Progenitor cell of endocrine pancreas (in vitro differentiated cells): ENCODE results near the gene STK39. TPM values are rescaled to one million over a fixed set of nuclear protein-coding genes. Genes with fewer than 3 reads are reported as not detected.
"Not testable (repeated sequence)": the region's sequence is repeated elsewhere in the genome, so short reads cannot be mapped to it uniquely, and the experiment has no call there.

ENCODE experiments used
- DNase-seq: peaks from one replicate; pipeline ENCODE4 v3.0.0; 2021; ENCODE audit warnings: low spot score; ENCODE audit not compliant: unreplicated experiment
- H3K27ac Mint-ChIP-seq: 2 replicates; pipeline ENCODE4 v1.8.0; 2021; ENCODE audit warnings: mild to moderate bottlenecking, moderate library complexity, mixed read lengths
- H3K27me3 Mint-ChIP-seq: 2 replicates; pipeline ENCODE4 v1.8.0; 2021; ENCODE audit warnings: mixed read lengths
- H3K36me3 Mint-ChIP-seq: 2 replicates; pipeline ENCODE4 v1.8.0; 2022; ENCODE audit warnings: mixed read lengths; ENCODE audit not compliant: insufficient read depth
- H3K4me1 Mint-ChIP-seq: 2 replicates; pipeline ENCODE4 v1.8.0; 2021; ENCODE audit warnings: low read depth, mixed read lengths
- H3K4me3 Mint-ChIP-seq: 2 replicates; pipeline ENCODE4 v1.8.0; 2021; ENCODE audit warnings: low read depth, mild to moderate bottlenecking, moderate library complexity, mixed read lengths
- H3K9me3 Mint-ChIP-seq: 2 replicates; pipeline ENCODE4 v1.8.0; 2021; ENCODE audit warnings: low read depth, mixed read lengths
- CTCF ChIP-seq: fragments of 200-600 bp; sonication (generic); IDR thresholded peaks from one replicate; pipeline ENCODE4 v1.5.0; 2021; ENCODE audit warnings: antibody characterized with exemption, mild to moderate bottlenecking; ENCODE audit not compliant: unreplicated experiment
- total RNA-seq: library from RNA; stranded (reverse); gene quantifications from 2 replicates; pipeline ENCODE4 v1.2.1, GENCODE V29; 2021

The STK39 gene
- total RNA-seq, 1 donor from 2014 or later = 22.9 TPM

- Mint-ChIP-seq H3K4me3 (no peak overlapping the region), H3K36me3 (peaks cover 7% of the 10 kb centered on the region), H3K4me1 (peaks cover 12% of the 10 kb centered on the region), H3K27ac (peak overlapping the region; percentile 85), H3K9me3 (peaks cover 4% of the 10 kb centered on the region), H3K27me3 (no peaks in the 10 kb centered on the region)
- TF ChIP-seq CTCF = no peak
- DNase-seq = no peak
These were observed 202.8 kb downstream of the STK39 start for GRCh38 chr2:168044579-168044978.

GRCh38 chr2:168044176-168044575 is 203.2 kb downstream of the STK39 start:
- peaks cover 4% of the 10 kb centered on the region for H3K9me3 Mint-ChIP-seq
- H3K27me3 Mint-ChIP-seq = no peaks in the 10 kb centered on the region
- peaks cover 7% of the 10 kb centered on the region for H3K36me3 Mint-ChIP-seq
- peaks cover 12% of the 10 kb centered on the region for H3K4me1 Mint-ChIP-seq
- H3K4me3 Mint-ChIP-seq = no peak overlapping the region
- DNase-seq = no peak
- TF ChIP-seq CTCF = no peak
- peak overlapping the region; percentile 85 for H3K27ac Mint-ChIP-seq

- H3K9me3 Mint-ChIP-seq, H3K4me3 Mint-ChIP-seq, H3K27ac Mint-ChIP-seq, H3K27me3 Mint-ChIP-seq, DNase-seq, H3K36me3 Mint-ChIP-seq: not testable (repeated sequence)
- H3K4me1 Mint-ChIP-seq = peaks cover 12% of the 10 kb centered on the region
These were observed 205.1 kb downstream of the STK39 start for GRCh38 chr2:168042127-168042824.

GRCh38 chr2:168039881-168040280 is 207.5 kb downstream of the STK39 start:
- peaks cover 11% of the 10 kb centered on the region for H3K36me3 Mint-ChIP-seq
- no peak overlapping the region for H3K4me3 Mint-ChIP-seq
- H3K27ac Mint-ChIP-seq = no peak overlapping the region
- no peak for TF ChIP-seq CTCF
- no peak for DNase-seq
- peaks cover 9% of the 10 kb centered on the region for H3K4me1 Mint-ChIP-seq
- no peaks in the 10 kb centered on the region for H3K27me3 Mint-ChIP-seq
- H3K9me3 Mint-ChIP-seq = no peaks in the 10 kb centered on the region

GRCh38 chr2:168037778-168038177 is 209.6 kb downstream of the STK39 start:
- H3K27ac Mint-ChIP-seq = no peak overlapping the region
- TF ChIP-seq CTCF = no peak
- H3K4me3 Mint-ChIP-seq = no peak overlapping the region
- H3K27me3 Mint-ChIP-seq = no peaks in the 10 kb centered on the region
- DNase-seq = no peak
- no peaks in the 10 kb centered on the region for H3K9me3 Mint-ChIP-seq
- no peaks in the 10 kb centered on the region for H3K4me1 Mint-ChIP-seq
- peaks cover 16% of the 10 kb centered on the region for H3K36me3 Mint-ChIP-seq

GRCh38 chr2:168035458-168035857 is 211.9 kb downstream of the STK39 start:
- no peak overlapping the region for H3K4me3 Mint-ChIP-seq
- no peaks in the 10 kb centered on the region for H3K4me1 Mint-ChIP-seq
- TF ChIP-seq CTCF = no peak
- H3K9me3 Mint-ChIP-seq = no peaks in the 10 kb centered on the region
- peaks cover 17% of the 10 kb centered on the region for H3K36me3 Mint-ChIP-seq
- DNase-seq = no peak
- H3K27me3 Mint-ChIP-seq = no peaks in the 10 kb centered on the region
- peak overlapping the region; percentile 85 for H3K27ac Mint-ChIP-seq
